SU-DHL-6 (cell line): ENCODE measurements around the gene MKI67.

Experiments used
- CTCF ChIP-seq: fragments of 200-600 bp; sonication (generic); IDR thresholded peaks from one replicate; pipeline ENCODE4 v1.5.1; 2017; ENCODE audit warnings: antibody characterized with exemption, mild to moderate bottlenecking, low read length, moderate library complexity; ENCODE audit not compliant: insufficient read depth, poor library complexity, severe bottlenecking
- EZH2phosphoT487 ChIP-seq: fragments of 200-600 bp; sonication (generic), shearing (Covaris generic); conservative IDR thresholded peaks from 2 replicates; pipeline ENCODE4 v1.6.1; 2018; ENCODE audit warnings: mild to moderate bottlenecking, antibody characterized with exemption, low read length, moderate library complexity, mixed read lengths

DNA sequence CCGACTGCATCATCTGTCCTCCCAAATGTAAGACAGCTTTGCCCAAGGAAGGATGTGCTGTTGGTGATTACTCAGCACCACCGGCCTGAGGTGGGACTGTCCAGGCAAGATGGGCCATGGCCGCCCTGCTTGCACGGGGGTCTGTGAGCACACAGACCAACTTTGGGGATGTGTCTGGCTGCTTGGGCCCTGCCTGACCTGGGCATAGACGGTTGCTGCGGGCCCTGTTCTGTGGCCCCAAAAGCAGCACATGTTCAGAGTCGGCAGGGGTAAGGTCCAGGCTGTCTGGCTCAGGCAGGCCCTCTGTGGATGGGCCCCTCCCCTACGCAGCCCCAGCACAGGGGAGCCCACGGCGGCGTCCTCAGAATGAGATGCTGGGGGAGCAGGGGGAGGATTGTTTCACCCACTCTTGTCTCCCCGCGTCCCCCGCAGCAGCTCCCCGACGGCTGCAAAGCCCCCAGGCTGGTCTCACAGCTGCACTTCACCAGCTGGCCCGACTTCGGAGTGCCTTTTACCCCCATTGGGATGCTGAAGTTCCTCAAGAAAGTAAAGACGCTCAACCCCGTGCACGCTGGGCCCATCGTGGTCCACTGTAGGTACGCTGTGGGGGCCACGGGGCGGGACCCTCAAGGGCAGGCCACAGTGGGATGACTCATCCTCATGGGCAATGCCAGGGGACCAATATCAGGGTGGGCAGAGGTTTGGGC lies 58.4 kb downstream of the MKI67 start:
- TF ChIP-seq CTCF (no peak), EZH2phosphoT487 (no peak)
